SJCRH30 (cell line): ENCODE data around the gene ADAMTSL3. TPM values are rescaled to one million over a fixed set of nuclear protein-coding genes. Genes with fewer than 3 reads are reported as not detected.
"Not testable (repeated sequence)": the region's sequence is repeated elsewhere in the genome, so short reads cannot be mapped to it uniquely, and the experiment has no call there.

Experiments used
- DNase-seq, 2 experiments: peaks; one replicate each; pipeline ENCODE4 v3.0.0-alpha.2; 2015 to 2020
- H3K27ac ChIP-seq: fragments of 250-450 bp; sonication (Bioruptor Pico); 2 replicates; pipeline ENCODE4 v1.5.1; 2020; ENCODE audit warnings: mild to moderate bottlenecking, moderate library complexity
- H3K27me3 ChIP-seq: fragments of 250-450 bp; sonication (Bioruptor Pico); 2 replicates; pipeline ENCODE4 v1.5.1; 2020; ENCODE audit warnings: mild to moderate bottlenecking, moderate library complexity
- H3K36me3 ChIP-seq: fragments of 250-450 bp; sonication (Bioruptor Pico); 2 replicates; pipeline ENCODE4 v1.5.1; 2020; ENCODE audit warnings: mild to moderate bottlenecking, moderate library complexity
- H3K4me1 ChIP-seq: fragments of 250-450 bp; sonication (Bioruptor Pico); 2 replicates; pipeline ENCODE4 v1.5.1; 2020; ENCODE audit warnings: mild to moderate bottlenecking, moderate library complexity
- H3K4me3 ChIP-seq: fragments of 250-450 bp; sonication (Bioruptor Pico); 2 replicates; pipeline ENCODE4 v1.5.1; 2020; ENCODE audit warnings: mild to moderate bottlenecking, moderate library complexity
- H3K9me3 ChIP-seq: fragments of 250-450 bp; sonication (Bioruptor Pico); replicated peaks from 2 replicates; pipeline ENCODE4 v1.5.1; 2020; ENCODE audit warnings: mild to moderate bottlenecking, moderate library complexity
- total RNA-seq: library from RNA; depleted of rRNA; stranded (reverse); fragments of >200 nt; shearing (Covaris generic); gene quantifications from 2 replicates; pipeline ENCODE4 v1.2.3, GENCODE V29; 2014

Gene ADAMTSL3
- total RNA-seq, 1 experiment from 2014 or later, result 0.22 TPM

GRCh38 chr15:83732196-83732595 is 78.3 kb downstream of the ADAMTSL3 start:
- H3K36me3 ChIP-seq, result no peaks in the 10 kb centered on the region
- no peak for DNase-seq
- H3K27ac ChIP-seq, result peak overlapping the region; percentile 92
- peaks cover 34% of the 10 kb centered on the region for H3K4me1 ChIP-seq
- H3K4me3 ChIP-seq, result no peak overlapping the region
- no peaks in the 10 kb centered on the region; the same call in 1 of the 2 replicates for H3K9me3 ChIP-seq
- H3K27me3 ChIP-seq, result no peaks in the 10 kb centered on the region

GRCh38 chr15:83732770-83733169 is 78.8 kb downstream of the ADAMTSL3 start:
- Histone ChIP-seq H3K27ac (peak overlapping the region; percentile 92), H3K36me3 (no peaks in the 10 kb centered on the region), H3K27me3 (no peaks in the 10 kb centered on the region), H3K4me3 (no peak overlapping the region), H3K4me1 (peaks cover 34% of the 10 kb centered on the region), H3K9me3 (no peaks in the 10 kb centered on the region; the same call in 1 of the 2 replicates)
- DNase-seq, result no peak

- no peaks in the 10 kb centered on the region for H3K36me3 ChIP-seq
- no peaks in the 10 kb centered on the region; the same call in 1 of the 2 replicates for H3K9me3 ChIP-seq
- H3K27ac ChIP-seq, result peak overlapping the region; percentile 92
- peaks cover 34% of the 10 kb centered on the region for H3K4me1 ChIP-seq
- peak; percentile 88 to 96 for DNase-seq
- H3K27me3 ChIP-seq, result no peaks in the 10 kb centered on the region
- H3K4me3 ChIP-seq, result no peak overlapping the region
Measured at GRCh38 chr15:83733206-83733605, 79.3 kb downstream of the ADAMTSL3 start.

DNA sequence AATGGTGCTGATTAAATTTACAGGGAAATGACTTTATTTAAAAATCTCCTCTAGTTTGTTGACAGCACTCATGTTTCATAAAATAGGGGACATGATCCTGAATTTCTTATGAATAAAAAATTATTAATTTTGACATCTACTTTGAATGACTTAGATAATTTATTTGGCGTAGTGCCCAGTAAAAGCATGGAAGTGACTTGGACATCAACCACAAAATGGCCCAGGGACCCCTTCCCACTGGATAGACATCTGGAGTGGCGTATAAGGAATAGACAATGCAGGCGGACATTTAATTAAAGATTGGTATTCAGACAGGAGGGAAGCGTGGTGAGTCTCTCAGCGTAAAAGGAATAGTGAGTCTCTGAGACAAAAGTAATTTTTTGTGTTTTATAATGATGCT is 79.8 kb downstream of the ADAMTSL3 start:
- H3K27ac ChIP-seq, result peak overlapping the region; percentile 92
- H3K36me3 ChIP-seq, result no peaks in the 10 kb centered on the region
- H3K4me3 ChIP-seq, result peak overlapping the region; percentile 6
- no peaks in the 10 kb centered on the region for H3K27me3 ChIP-seq
- H3K9me3 ChIP-seq, result no peaks in the 10 kb centered on the region; the same call in 1 of the 2 replicates
- peaks cover 34% of the 10 kb centered on the region for H3K4me1 ChIP-seq
- DNase-seq, result peak; percentile 51 to 67

- peaks cover 34% of the 10 kb centered on the region for H3K4me1 ChIP-seq
- peak; percentile 41 to 64 for DNase-seq
- no peaks in the 10 kb centered on the region for H3K27me3 ChIP-seq
- H3K9me3 ChIP-seq, result no peaks in the 10 kb centered on the region; the same call in 1 of the 2 replicates
- H3K4me3 ChIP-seq, result no peak overlapping the region
- peak overlapping the region; percentile 92 for H3K27ac ChIP-seq
- no peaks in the 10 kb centered on the region for H3K36me3 ChIP-seq
Measured at GRCh38 chr15:83734487-83734886, 80.6 kb downstream of the ADAMTSL3 start.

DNA sequence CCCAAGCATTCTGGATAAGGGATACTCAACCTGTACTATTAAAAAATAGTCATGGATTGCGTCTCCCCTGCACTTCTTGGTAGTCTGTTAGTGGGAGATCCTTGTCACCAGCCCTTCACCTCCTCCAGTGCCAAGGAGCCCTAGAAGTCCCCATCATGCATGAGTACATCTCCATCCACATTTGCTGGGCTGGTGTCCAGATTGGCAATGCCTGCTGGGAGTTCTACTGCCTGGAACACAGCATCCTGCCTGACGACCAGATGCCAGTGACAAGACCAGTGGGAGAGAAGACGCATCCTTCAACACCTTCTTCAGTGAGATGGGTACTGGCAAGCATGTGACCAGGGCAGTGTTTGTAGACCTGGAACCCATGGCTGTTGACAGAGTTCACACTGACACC is 85.7 kb downstream of the ADAMTSL3 start:
- Histone ChIP-seq H3K27ac (no peak overlapping the region), H3K4me1 (peaks cover 7% of the 10 kb centered on the region), H3K4me3 (no peak overlapping the region), H3K9me3 (peaks cover 4% of the 10 kb centered on the region; the same call in 1 of the 2 replicates), H3K36me3 (no peaks in the 10 kb centered on the region), H3K27me3 (no peaks in the 10 kb centered on the region)
- DNase-seq, result no peak

- H3K9me3 ChIP-seq, result peaks cover 4% of the 10 kb centered on the region; the same call in 1 of the 2 replicates
- no peaks in the 10 kb centered on the region for H3K4me1 ChIP-seq
- no peak overlapping the region for H3K4me3 ChIP-seq
- no peaks in the 10 kb centered on the region for H3K27me3 ChIP-seq
- no peaks in the 10 kb centered on the region for H3K36me3 ChIP-seq
- no peak for DNase-seq
- no peak overlapping the region for H3K27ac ChIP-seq
Measured at GRCh38 chr15:83745771-83746170, 91.8 kb downstream of the ADAMTSL3 start.

GRCh38 chr15:83746231-83746630 is 92.3 kb downstream of the ADAMTSL3 start:
- DNase-seq, result no peak

GRCh38 chr15:83747050-83747717 is 93.3 kb downstream of the ADAMTSL3 start:
- no peaks in the 10 kb centered on the region for H3K36me3 ChIP-seq
- no peaks in the 10 kb centered on the region for H3K27me3 ChIP-seq
- no peak overlapping the region for H3K27ac ChIP-seq
- peak; percentile 44 to 68 for DNase-seq
- H3K9me3 ChIP-seq, result no peaks in the 10 kb centered on the region
- no peaks in the 10 kb centered on the region for H3K4me1 ChIP-seq
- peak overlapping the region; percentile 28 for H3K4me3 ChIP-seq

More at GRCh38 chr15:83746231-83746630, 92.3 kb downstream of the ADAMTSL3 start:
- Histone ChIP-seq H3K27ac (no peak overlapping the region), H3K4me3 (no peak overlapping the region), H3K4me1 (no peaks in the 10 kb centered on the region), H3K27me3 (no peaks in the 10 kb centered on the region), H3K36me3 (no peaks in the 10 kb centered on the region), H3K9me3 (0 out of 2 replicates have a peak, but pooled peaks cover 4% of the 10 kb centered on the region)

DNA sequence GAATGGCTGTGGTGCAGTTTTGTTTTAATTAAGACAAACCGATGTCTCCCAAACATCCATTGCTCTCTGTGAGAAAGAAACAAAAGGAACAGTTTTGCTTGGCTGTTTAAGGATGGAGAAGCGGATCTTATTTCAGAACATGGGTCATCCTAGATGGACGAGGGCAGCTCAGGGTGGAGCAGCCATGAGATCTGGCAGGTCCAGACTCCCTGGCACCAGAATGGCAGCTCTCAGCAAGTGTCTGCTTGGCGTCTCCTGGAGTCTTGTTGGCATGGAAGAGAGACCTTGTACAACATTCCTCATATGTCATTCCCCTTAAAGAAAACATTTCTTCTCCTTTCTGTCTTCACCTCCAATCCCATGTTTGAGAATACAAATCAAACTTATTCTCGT is 93.8 kb downstream of the ADAMTSL3 start:
- H3K4me3 ChIP-seq, result no peak overlapping the region
- no peaks in the 10 kb centered on the region for H3K36me3 ChIP-seq
- DNase-seq, result no peak
- H3K27ac ChIP-seq, result no peak overlapping the region
- H3K4me1 ChIP-seq, result no peaks in the 10 kb centered on the region
- no peaks in the 10 kb centered on the region for H3K27me3 ChIP-seq
- H3K9me3 ChIP-seq, result no peaks in the 10 kb centered on the region

DNA sequence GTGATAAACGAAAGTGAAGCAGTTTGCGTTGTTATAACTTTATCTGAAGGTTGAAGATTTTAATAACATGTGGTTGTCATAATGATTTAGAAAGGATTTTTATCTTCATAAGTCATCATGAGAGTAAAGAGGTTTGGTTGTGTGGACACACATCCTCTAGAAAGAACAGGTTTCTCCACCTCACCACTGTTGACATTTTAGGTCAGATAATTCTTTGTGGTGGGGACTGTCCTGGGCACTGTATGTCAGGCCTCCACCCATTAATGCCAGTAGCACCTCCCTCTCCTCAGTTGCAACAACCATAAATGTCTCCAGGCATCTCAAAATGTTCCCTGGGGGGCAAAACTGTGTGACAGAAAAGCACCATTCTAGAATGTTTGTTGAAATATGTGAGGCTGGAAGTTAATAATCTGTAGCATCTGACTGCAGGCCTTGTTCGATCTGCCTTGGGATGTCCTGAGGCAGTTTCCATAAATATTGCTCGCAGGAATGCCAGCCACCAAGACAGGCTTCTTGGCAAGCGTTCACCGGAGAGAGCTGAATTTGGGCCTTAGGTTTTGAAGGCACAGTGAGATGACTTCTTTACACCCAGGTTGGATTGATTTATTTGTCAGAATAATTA is 100.1 kb downstream of the ADAMTSL3 start:
- no peaks in the 10 kb centered on the region for H3K4me1 ChIP-seq
- no peak overlapping the region for H3K27ac ChIP-seq
- H3K4me3 ChIP-seq, result no peak overlapping the region
- H3K27me3 ChIP-seq, result no peaks in the 10 kb centered on the region
- H3K36me3 ChIP-seq, result no peaks in the 10 kb centered on the region
- DNase-seq, result no peak
- H3K9me3 ChIP-seq, result no peaks in the 10 kb centered on the region; the same call in 1 of the 2 replicates

DNA sequence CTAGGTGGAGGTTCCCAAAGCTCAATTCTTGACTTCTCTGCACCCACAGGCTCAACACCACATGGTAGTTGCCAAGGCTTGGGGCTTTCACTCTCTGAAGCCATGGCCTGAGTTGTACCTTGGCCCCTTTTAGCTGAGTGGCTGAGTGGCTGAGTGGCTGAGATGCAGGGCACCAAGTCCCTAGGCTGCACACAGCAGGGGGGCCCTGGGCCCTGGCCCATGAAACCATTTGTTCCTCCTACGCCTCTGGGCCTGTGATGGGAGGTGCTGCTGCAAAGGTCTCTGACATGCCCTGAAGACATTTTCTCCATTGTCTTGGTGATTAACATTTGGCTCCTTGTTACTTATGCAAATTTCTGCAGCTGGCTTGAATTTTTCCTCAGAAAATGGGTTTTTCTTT is 103.4 kb downstream of the ADAMTSL3 start:
- not testable (repeated sequence) for H3K4me3 ChIP-seq, H3K4me1 ChIP-seq, H3K9me3 ChIP-seq, DNase-seq, H3K36me3 ChIP-seq, H3K27me3 ChIP-seq, H3K27ac ChIP-seq

GRCh38 chr15:83762367-83762766 is 108.4 kb downstream of the ADAMTSL3 start:
- Histone ChIP-seq H3K27me3 (no peaks in the 10 kb centered on the region), H3K4me3 (no peak overlapping the region), H3K36me3 (no peaks in the 10 kb centered on the region), H3K4me1 (peaks cover 6% of the 10 kb centered on the region; the same call in 1 of the 2 replicates), H3K9me3 (no peaks in the 10 kb centered on the region; the same call in 1 of the 2 replicates), H3K27ac (no peak overlapping the region)
- DNase-seq, result no peak

DNA sequence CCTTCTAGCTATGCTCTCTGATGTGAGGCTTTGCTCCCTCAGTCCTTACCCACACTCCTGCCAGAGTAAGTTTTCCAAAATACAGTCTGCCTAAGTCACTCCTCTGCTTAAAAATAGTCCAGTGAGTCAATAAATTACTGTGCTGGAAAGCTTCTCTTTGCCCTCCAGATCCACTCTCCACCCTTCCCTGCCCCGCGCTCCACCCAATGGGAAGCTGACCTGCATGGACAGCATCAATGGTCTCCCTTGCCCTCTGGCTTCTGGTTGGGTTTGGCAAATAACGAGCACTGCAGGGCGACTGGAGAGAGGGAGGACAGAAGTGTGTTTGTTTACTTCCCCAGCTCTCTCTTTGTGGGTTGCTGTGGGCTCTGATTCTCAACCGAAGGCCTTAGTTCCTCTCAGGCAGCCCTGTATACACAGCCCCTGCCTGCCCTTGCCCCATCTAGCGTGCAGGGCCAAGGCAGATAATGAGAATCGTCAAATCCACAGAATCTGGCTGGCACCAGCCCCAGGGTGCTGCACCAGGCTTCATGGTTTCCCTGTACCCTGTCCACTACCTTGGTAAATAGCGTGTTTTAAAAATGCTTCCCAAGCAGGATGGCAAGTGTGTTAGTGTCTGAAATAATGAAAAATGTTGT is 110.4 kb downstream of the ADAMTSL3 start:
- DNase-seq, result no peak
- Histone ChIP-seq H3K36me3 (no peaks in the 10 kb centered on the region), H3K9me3 (no peaks in the 10 kb centered on the region), H3K27me3 (no peaks in the 10 kb centered on the region), H3K4me3 (no peak overlapping the region), H3K27ac (no peak overlapping the region), H3K4me1 (peaks cover 8% of the 10 kb centered on the region; the same call in 1 of the 2 replicates)

DNA sequence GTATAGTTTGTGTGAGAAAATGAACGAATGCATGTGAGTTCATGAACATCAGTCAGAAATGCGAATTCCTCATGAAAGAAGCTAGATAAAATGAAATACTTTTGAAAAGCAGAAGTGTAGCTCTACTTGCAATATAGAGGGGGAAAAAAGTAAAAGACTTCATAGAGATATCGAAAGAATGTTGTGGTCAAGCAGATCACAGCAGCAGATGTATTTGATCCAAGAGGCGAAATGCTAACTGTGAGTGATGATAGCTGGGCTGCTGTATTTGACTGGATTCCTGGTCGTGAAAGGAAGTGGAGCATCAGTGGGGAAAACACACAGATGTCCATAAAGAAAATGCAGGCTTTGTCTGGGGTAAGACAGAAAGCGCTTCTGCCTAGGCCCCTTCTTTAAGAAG is 112.4 kb downstream of the ADAMTSL3 start:
- Histone ChIP-seq H3K4me3 (no peak overlapping the region), H3K27ac (no peak overlapping the region), H3K9me3 (no peaks in the 10 kb centered on the region), H3K36me3 (no peaks in the 10 kb centered on the region), H3K27me3 (0 out of 2 replicates have a peak, but pooled peaks cover 3% of the 10 kb centered on the region), H3K4me1 (peaks cover 12% of the 10 kb centered on the region)
- DNase-seq, result no peak
